ENCODE measurements around the gene PPP1R18. TPM values are rescaled to one million over a fixed set of nuclear protein-coding genes. Genes with fewer than 3 reads are reported as not detected.

The PPP1R18 gene
- total and polyA plus RNA-seq, 9 of the 15 experiments (the other 6 are each of a cell fraction or from before 2014, with no cell fraction given): 12.0 to 99.2 (median 42.6) TPM

- 0 out of 2 replicates have a peak, but pooled peaks have one; percentile 20 for TF ChIP-seq GMEB1 (CRISPR knock-in tag; IDR thresholded peaks at IDR 0.05)
- peak in 1 of 3 experiments; percentile 44 for TF ChIP-seq YY1 (IDR thresholded peaks at IDR 0.05; ENCODE audit: borderline replicate concordance in 1 of 3, control insufficient read depth in 1 of 3, extremely low read depth in 1 of 3, insufficient read depth in 3 of 3, insufficient read length in 1 of 3, insufficient replicate concordance in 2 of 3, low read depth in 1 of 3, low read length in 2 of 3)
- no peak for TF ChIP-seq TSHZ1 (CRISPR knock-in tag; IDR thresholded peaks at IDR 0.05)
- no peak for TF ChIP-seq SRSF7 (optimal IDR thresholded peaks at IDR 0.05; ENCODE audit: low read depth, low read length)
- TF ChIP-seq CEBPG (CRISPR knock-in tag; IDR thresholded peaks at IDR 0.05): peak; percentile 43; the same call in 1 of the 2 replicates
- TF ChIP-seq CEBPG (tag; conservative IDR thresholded peaks at IDR 0.05 in 1 of 2, IDR thresholded peaks at IDR 0.05 in 1 of 2): no peak
- TF ChIP-seq POLR3A (IDR thresholded peaks at IDR 0.05; ENCODE audit: borderline replicate concordance, extremely low read depth, insufficient read depth, insufficient read length): no peak
- TF ChIP-seq ZNF695 (CRISPR knock-in tag; IDR thresholded peaks at IDR 0.05): no peak
- TF ChIP-seq MBD2 (IDR thresholded peaks at IDR 0.05; ENCODE audit: borderline replicate concordance, low read depth): no peak
- TF ChIP-seq SMARCE1 (IDR thresholded peaks at IDR 0.05): no peak
- TF ChIP-seq SMAD1 (IDR thresholded peaks at IDR 0.05; ENCODE audit: low read depth, low read length, partially characterized antibody): no peak
- TF ChIP-seq TAL1 (IDR thresholded peaks at IDR 0.05): no peak
- no peak for TF ChIP-seq HDAC6 (IDR thresholded peaks at IDR 0.05; ENCODE audit: low read depth, low read length)
- no peak for TF ChIP-seq ZNF512 (tag; IDR thresholded peaks at IDR 0.05)
- no peak for TF ChIP-seq SREBF1 (IDR thresholded peaks at IDR 0.05; ENCODE audit: borderline replicate concordance, low read depth, low read length)
- no peak for TF ChIP-seq HINFP (tag; conservative IDR thresholded peaks at IDR 0.05; ENCODE audit: low read depth)
Observed at GRCh38 chr6:30672445-30673253, 13.8 kb downstream of the PPP1R18 start, which contains the start of gene DHX16 (continued).
